Lower lobe of right lung (tissue), 2 donors: Measurements from ENCODE around the gene STK24. TPM values are rescaled to one million over a fixed set of nuclear protein-coding genes. Genes with fewer than 3 reads are reported as not detected.

Experiments
- ATAC-seq, 2 donors: fragments of 200-7000 bp; cut with Tn5 transposase; one replicate each; pipeline ENCODE4 v1.9.1; 2020 to 2022; ENCODE audit warnings: mild to moderate bottlenecking in 2 of 2, moderate library complexity in 2 of 2
- DNase-seq: peaks from one replicate; pipeline ENCODE4 v3.0.0-alpha.2; 2020
- H3K27ac ChIP-seq: fragments of 200-600 bp; one replicate; pipeline ENCODE4 v1.8.0; 2022
- H3K27me3 ChIP-seq: fragments of 200-600 bp; one replicate; pipeline ENCODE4 v1.8.0; 2022; ENCODE audit warnings: low read depth
- H3K36me3 ChIP-seq: fragments of 200-600 bp; one replicate; pipeline ENCODE4 v1.8.0; 2022; ENCODE audit warnings: mild to moderate bottlenecking
- H3K4me1 ChIP-seq: fragments of 200-600 bp; one replicate; pipeline ENCODE4 v1.8.0; 2022
- H3K4me3 ChIP-seq: fragments of 200-600 bp; one replicate; pipeline ENCODE4 v1.8.0; 2022; ENCODE audit warnings: mild to moderate bottlenecking
- H3K9me3 ChIP-seq: fragments of 200-600 bp; one replicate; pipeline ENCODE4 v1.8.0; 2022
- CTCF ChIP-seq: fragments of 200-600 bp; IDR thresholded peaks from one replicate; pipeline ENCODE4 v1.8.0; 2022; ENCODE audit warnings: antibody characterized with exemption, mild to moderate bottlenecking
- intact Hi-C: fragments of 100-400 bp; cut with DNase I; formaldehyde crosslinking; loops from one replicate; pipeline ENCODE4 v1.11.0; 2022
- total RNA-seq: library from RNA; stranded (reverse); fragmentation: NEBNext Ultra II Directional; extraction: Animal tissue kit (Norgen Biotek cat#: 25700); gene quantifications from one replicate; pipeline ENCODE4 v1.2.1, GENCODE V29; 2021
- donor health status: DM: no; HTN: yes; CAD: no; lungs with severe emphysema.

Gene STK24
- total RNA-seq, 1 donor from 2014 or later = 94.5 TPM

GRCh38 chr13:98613591-98613990 lies 36.7 kb upstream of the STK24 start:
- no peak overlapping the region for H3K4me3 ChIP-seq
- intact Hi-C loops = no loop called here

GRCh38 chr13:98609756-98610155 lies 32.8 kb upstream of the STK24 start:
- Histone ChIP-seq H3K27me3 (no peaks in the 10 kb centered on the region), H3K4me3 (no peak overlapping the region), H3K4me1 (no peaks in the 10 kb centered on the region), H3K27ac (no peak overlapping the region), H3K36me3 (no peaks in the 10 kb centered on the region), H3K9me3 (no peaks in the 10 kb centered on the region)
- intact Hi-C loops = no loop called here
- no peak for TF ChIP-seq CTCF
- DNase-seq (no peak), ATAC-seq (no peak)

More at GRCh38 chr13:98613591-98613990, 36.7 kb upstream of the STK24 start:
- ATAC-seq = no peak
- no peak for DNase-seq
- H3K36me3 ChIP-seq = no peaks in the 10 kb centered on the region
- H3K27me3 ChIP-seq = no peaks in the 10 kb centered on the region
- no peaks in the 10 kb centered on the region for H3K9me3 ChIP-seq
- TF ChIP-seq CTCF = no peak
- no peaks in the 10 kb centered on the region for H3K4me1 ChIP-seq
- H3K27ac ChIP-seq = no peak overlapping the region

- intact Hi-C loops = no loop called here
- DNase-seq (no peak), ATAC-seq (no peak)
- Histone ChIP-seq H3K4me1 (no peaks in the 10 kb centered on the region), H3K36me3 (no peaks in the 10 kb centered on the region), H3K4me3 (no peak overlapping the region), H3K9me3 (no peaks in the 10 kb centered on the region), H3K27me3 (no peaks in the 10 kb centered on the region), H3K27ac (no peak overlapping the region)
- TF ChIP-seq CTCF = no peak
Measured at GRCh38 chr13:98606296-98606695, 29.4 kb upstream of the STK24 start.

GRCh38 chr13:98599502-98600328 lies 22.8 kb upstream of the STK24 start:
- Histone ChIP-seq H3K4me1 (no peaks in the 10 kb centered on the region), H3K4me3 (no peak overlapping the region), H3K36me3 (no peaks in the 10 kb centered on the region), H3K27me3 (no peaks in the 10 kb centered on the region), H3K9me3 (no peaks in the 10 kb centered on the region), H3K27ac (no peak overlapping the region)
- ATAC-seq = no peak
- DNase-seq = no peak
- TF ChIP-seq CTCF = no peak
- intact Hi-C loops = no loop called here

- intact Hi-C loops = no loop called here
- Histone ChIP-seq H3K36me3 (no peaks in the 10 kb centered on the region), H3K9me3 (no peaks in the 10 kb centered on the region), H3K4me1 (no peaks in the 10 kb centered on the region), H3K4me3 (no peak overlapping the region), H3K27ac (no peak overlapping the region), H3K27me3 (no peaks in the 10 kb centered on the region)
- DNase-seq = no peak
- TF ChIP-seq CTCF = peak; percentile 22
- ATAC-seq = no peak
Measured at GRCh38 chr13:98598043-98598442, 21.1 kb upstream of the STK24 start.
